Spleen (tissue), 11 donors: Measurements from ENCODE around the gene ANKRD28. TPM values are rescaled to one million over a fixed set of nuclear protein-coding genes. Genes with fewer than 3 reads are reported as not detected.

ENCODE experiments used
- DNase-seq: peaks from one replicate; pipeline ENCODE4 v3.0.0-alpha.2; 2020
- H3K27ac ChIP-seq, 8 donors: fragments of 200-600 bp; sonication (generic) in 7 of 8; 1 replicate in 4 of 8; 2 replicates in 4 of 8; pipeline versions ENCODE4 v1.5.0 to v1.8.0; 2016 to 2021; ENCODE audit warnings: inconsistent platforms in 4 of 8, mild to moderate bottlenecking in 4 of 8, moderate library complexity in 1 of 8
- H3K27me3 ChIP-seq, 7 donors: fragments of 200-600 bp; sonication (generic) in 6 of 7; replicated peaks in 1 of 7; 1 replicate in 4 of 7; 2 replicates in 3 of 7; pipeline versions ENCODE4 v1.5.0 to v1.8.0; 2016 to 2021; ENCODE audit warnings: inconsistent platforms in 3 of 7, mild to moderate bottlenecking in 1 of 7
- H3K36me3 ChIP-seq, 6 donors: fragments of 200-600 bp; sonication (generic) in 5 of 6; 1 replicate in 4 of 6; 2 replicates in 2 of 6; pipeline versions ENCODE4 v1.5.0 to v1.8.0; 2016 to 2021; ENCODE audit warnings: inconsistent platforms in 2 of 6
- H3K4me1 ChIP-seq, 6 donors: fragments of 200-600 bp; sonication (generic) in 5 of 6; 1 replicate in 3 of 6; 2 replicates in 3 of 6; pipeline versions ENCODE4 v1.5.0 to v1.8.0; 2016 to 2021; ENCODE audit warnings: inconsistent platforms in 3 of 6
- H3K4me3 ChIP-seq, 8 donors: fragments of 200-600 bp; sonication (generic) in 7 of 8; 1 replicate in 4 of 8; 2 replicates in 4 of 8; pipeline versions ENCODE4 v1.5.0 to v1.8.0; 2016 to 2021; ENCODE audit warnings: inconsistent platforms in 4 of 8, mild to moderate bottlenecking in 4 of 8, moderate library complexity in 2 of 8
- H3K9me3 ChIP-seq, 8 donors: fragments of 200-600 bp; sonication (generic) in 7 of 8; 1 replicate in 4 of 8; 2 replicates in 4 of 8; pipeline versions ENCODE4 v1.5.0 to v1.8.0; 2016 to 2021; ENCODE audit warnings: inconsistent platforms in 4 of 8
- CTCF ChIP-seq, 11 experiments: fragments of 200-600 bp in 7 of 11; fragments of 450-650 bp in 4 of 11; sonication (generic) in 4 of 11; IDR thresholded peaks in 8 of 11; conservative IDR thresholded peaks in 3 of 11; 1 replicate in 7 of 11; 2 replicates in 4 of 11; pipeline versions ENCODE4 v1.4.0 to v1.8.0; 2016 to 2021; ENCODE audit warnings: antibody characterized with exemption in 11 of 11, inconsistent platforms in 4 of 11, mild to moderate bottlenecking in 1 of 11
- POLR2A ChIP-seq, 3 donors: fragments of 450-650 bp; IDR thresholded peaks; one replicate each; pipeline ENCODE4 v1.5.1; 2017; ENCODE audit warnings: antibody characterized with exemption in 3 of 3, mild to moderate bottlenecking in 1 of 3
- POLR2AphosphoS5 ChIP-seq, 3 donors: sonication (generic); formaldehyde crosslinking; IDR thresholded peaks; one replicate each; pipeline ENCODE4 v1.5.1; 2017; ENCODE audit warnings: antibody characterized with exemption in 3 of 3
- WGBS, 5 donors: extraction: QIAGEN DNeasy Blood & Tissue Kit in 3 of 5; methylation state at CpG; one replicate each; pipeline versions ENCODE4 v1.1.5 to v1.1.7; 2013 to 2018; 5-methylcytosine and 5-hydroxymethylcytosine counted together
- intact Hi-C: fragments of 100-400 bp; cut with DNase I; formaldehyde crosslinking; loops from one replicate; pipeline ENCODE4 v1.15.0; 2023; ENCODE audit warnings: low total_unique reads
- polyA plus RNA-seq, 3 donors: library from polyadenylated mRNA; stranded (reverse); fragments of 200-250 nt; gene quantifications; one replicate each; pipeline ENCODE4 v1.2.1, GENCODE V29; 2013
- total RNA-seq, 7 donors: library from RNA; depleted of rRNA in 3 of 7; stranded (reverse); fragments of >200 nt in 3 of 7; fragmentation: NEBNext Ultra II Directional in 4 of 7; extraction: Animal tissue kit (Norgen Biotek cat#: 25700) in 4 of 7; gene quantifications; one replicate each; pipeline versions ENCODE4 v1.1.0 to v1.2.1, GENCODE V29; 2016 to 2021
- donor health status: healthy with polysubstance abuse.
- donor health status: DM: no; HTN: no; CAD: no; lungs with moderate emphysema.
- donor health status: DM: no; HTN: no; CAD: no.
- donor health status: Bipolar disorder and iron deficiency.
- donor health status: healthy.
- donor health status: DM: no; HTN: no; CAD: no.
- donor health status: DM: yes; HTN: yes; CAD: no.

The ANKRD28 gene
- total and polyA plus RNA-seq, 10 donors = 5.3 to 68.6 (median 42.2) TPM

- H3K4me1 ChIP-seq = peaks cover 0 to 44% (median 22%) of the 10 kb centered on the region in 6 donors
- intact Hi-C loops = loop anchor here (5.0 kb wide), 1 partner anchor 185 kb away; no protein-coding TSS in a partner anchor
- no peaks in the 10 kb centered on the region for H3K27me3 ChIP-seq
- 88 to 95% (median 91%) methylated on average over 1 of the region's 1 CpG for WGBS, 5 donors
- H3K36me3 ChIP-seq = no peaks in the 10 kb centered on the region
- no peak for DNase-seq
- H3K9me3 ChIP-seq = no peaks in the 10 kb centered on the region
- no peak overlapping the region for H3K27ac ChIP-seq
- TF ChIP-seq POLR2AphosphoS5 (IDR thresholded peaks at IDR 0.05) (no peak), POLR2A (IDR thresholded peaks at IDR 0.05) (no peak), CTCF (IDR thresholded peaks at IDR 0.05 in 8 of 11, conservative IDR thresholded peaks at IDR 0.05 in 3 of 11) (peak in 10 of 11 experiments; percentile 10 to 49 (median 44))
- no peak overlapping the region for H3K4me3 ChIP-seq
These were observed 14.4 kb upstream of the ANKRD28 start for GRCh38 chr3:15812183-15812582.

DNA sequence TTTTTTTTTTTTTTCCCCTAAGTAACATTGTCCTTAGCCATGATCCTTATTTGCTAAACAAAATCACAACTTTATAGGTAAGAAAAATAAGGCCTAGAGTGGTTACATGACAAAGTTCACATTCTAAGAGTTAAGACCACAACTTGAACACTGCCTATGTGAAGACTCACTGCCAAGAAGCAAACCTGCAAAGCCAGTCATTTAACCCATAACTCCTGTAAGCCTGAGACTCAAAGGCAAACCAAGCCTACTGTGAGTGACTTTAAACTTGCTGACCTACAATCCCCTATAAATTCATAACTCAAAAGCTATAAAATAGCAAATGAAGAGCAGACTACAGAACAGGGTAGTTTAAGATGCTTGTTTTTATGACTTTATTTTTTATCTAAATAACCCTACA lies 12.9 kb upstream of the ANKRD28 start:
- no peak for TF ChIP-seq POLR2A (IDR thresholded peaks at IDR 0.05)
- TF ChIP-seq POLR2AphosphoS5 (IDR thresholded peaks at IDR 0.05) = no peak
- TF ChIP-seq CTCF (IDR thresholded peaks at IDR 0.05 in 8 of 11, conservative IDR thresholded peaks at IDR 0.05 in 3 of 11) = no peak
- Histone ChIP-seq H3K4me1 (peaks cover 0 to 38% (median 17%) of the 10 kb centered on the region in 6 donors), H3K27me3 (no peaks in the 10 kb centered on the region), H3K4me3 (no peak overlapping the region), H3K36me3 (no peaks in the 10 kb centered on the region), H3K27ac (no peak overlapping the region), H3K9me3 (no peaks in the 10 kb centered on the region)
- DNase-seq = no peak
- intact Hi-C loops = loop anchor here (5.0 kb wide), 1 partner anchor 183 kb away; no protein-coding TSS in a partner anchor

DNA sequence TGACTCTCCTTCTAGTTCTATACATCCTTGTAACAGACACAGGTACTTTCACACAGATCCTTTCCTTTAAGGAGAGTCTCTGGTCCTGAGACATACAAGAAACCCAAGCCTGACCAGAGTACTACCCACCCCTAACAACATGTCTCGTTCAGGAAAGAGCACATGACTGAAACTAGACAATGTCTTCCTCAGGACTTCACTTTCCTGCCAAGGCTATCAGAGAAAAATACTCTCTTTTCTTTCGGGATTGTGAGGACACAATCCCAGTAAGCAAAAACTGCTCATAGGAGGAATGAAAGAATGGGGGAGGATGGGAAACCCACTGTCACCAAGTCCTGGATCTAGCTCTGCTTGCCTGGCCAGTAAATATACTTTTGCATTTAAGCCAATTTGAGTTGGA lies 11.5 kb upstream of the ANKRD28 start:
- Histone ChIP-seq H3K9me3 (no peaks in the 10 kb centered on the region), H3K4me3 (no peak overlapping the region), H3K4me1 (peaks cover 0 to 50% (median 24%) of the 10 kb centered on the region in 6 donors), H3K36me3 (no peaks in the 10 kb centered on the region), H3K27me3 (no peaks in the 10 kb centered on the region), H3K27ac (no peak overlapping the region)
- DNase-seq = no peak
- no peak for TF ChIP-seq POLR2AphosphoS5 (IDR thresholded peaks at IDR 0.05)
- no peak for TF ChIP-seq CTCF (IDR thresholded peaks at IDR 0.05 in 8 of 11, conservative IDR thresholded peaks at IDR 0.05 in 3 of 11)
- no peak for TF ChIP-seq POLR2A (IDR thresholded peaks at IDR 0.05)
- intact Hi-C loops = no loop called here
- 50 to 68% (median 57%) methylated on average over 2 of the region's 2 CpGs for WGBS, 5 donors

GRCh38 chr3:15808679-15809310 lies 11.0 kb upstream of the ANKRD28 start:
- intact Hi-C loops = no loop called here
- H3K27ac ChIP-seq = no peak overlapping the region
- DNase-seq = no peak
- H3K4me1 ChIP-seq = peaks cover 0 to 53% (median 24%) of the 10 kb centered on the region in 6 donors
- H3K27me3 ChIP-seq = no peaks in the 10 kb centered on the region
- TF ChIP-seq POLR2A (IDR thresholded peaks at IDR 0.05) (no peak), CTCF (IDR thresholded peaks at IDR 0.05 in 8 of 11, conservative IDR thresholded peaks at IDR 0.05 in 3 of 11) (no peak), POLR2AphosphoS5 (IDR thresholded peaks at IDR 0.05) (no peak)
- no peak overlapping the region for H3K4me3 ChIP-seq
- H3K36me3 ChIP-seq = no peaks in the 10 kb centered on the region
- no peaks in the 10 kb centered on the region for H3K9me3 ChIP-seq
- WGBS, 5 donors = 86 to 96% (median 95%) methylated on average over 2 of the region's 2 CpGs
